LNCaP clone FGC (cell line): ENCODE data around the gene CDK14.
A peak's percentile ranks its signal among the peaks of the same experiment; 100 is the strongest.

Experiments
- DNase-seq: peaks from one replicate; pipeline ENCODE4 v3.0.0-alpha.2; 2011; ENCODE audit warnings: low read depth
- H3K4me3 ChIP-seq: 2 replicates; pipeline ENCODE4 v1.5.1; 2011; ENCODE audit warnings: mild to moderate bottlenecking, low read depth, low read length, control low read depth
- TF ChIP-seq, protein P1 (sequence below): IDR thresholded peaks from 2 replicates; pipeline ENCODE4 v1.5.1; 2012; ENCODE audit warnings: mild to moderate bottlenecking; ENCODE audit not compliant: control insufficient read depth, insufficient read depth; ENCODE audit errors: extremely low read depth

Gene CDK14

DNA sequence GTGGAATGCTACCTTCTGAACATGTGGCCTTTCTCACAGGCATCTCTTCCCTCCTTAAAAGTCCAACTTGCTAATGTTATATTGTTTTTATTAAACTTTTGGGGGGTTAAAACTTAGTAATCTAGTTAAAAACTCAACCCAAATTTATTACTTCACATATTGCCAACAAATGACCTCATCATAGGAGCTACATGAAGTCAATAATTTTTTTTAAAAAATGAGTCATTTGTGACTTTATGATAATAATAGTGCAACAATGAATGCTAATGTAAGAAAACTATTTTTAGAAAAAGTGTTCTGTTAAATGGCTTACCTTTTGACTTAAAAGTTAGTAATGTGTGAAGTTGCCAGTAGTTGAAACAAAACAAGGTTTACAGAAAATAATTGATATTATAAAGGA, 342.2 kb downstream of the CDK14 start:
- no peak overlapping the region for H3K4me3 ChIP-seq
- no peak for DNase-seq

GRCh38 chr7:90939666-90940065, 343.5 kb downstream of the CDK14 start:
- DNase-seq: no peak
- H3K4me3 ChIP-seq: no peak overlapping the region
- TF ChIP-seq, protein P1, sequence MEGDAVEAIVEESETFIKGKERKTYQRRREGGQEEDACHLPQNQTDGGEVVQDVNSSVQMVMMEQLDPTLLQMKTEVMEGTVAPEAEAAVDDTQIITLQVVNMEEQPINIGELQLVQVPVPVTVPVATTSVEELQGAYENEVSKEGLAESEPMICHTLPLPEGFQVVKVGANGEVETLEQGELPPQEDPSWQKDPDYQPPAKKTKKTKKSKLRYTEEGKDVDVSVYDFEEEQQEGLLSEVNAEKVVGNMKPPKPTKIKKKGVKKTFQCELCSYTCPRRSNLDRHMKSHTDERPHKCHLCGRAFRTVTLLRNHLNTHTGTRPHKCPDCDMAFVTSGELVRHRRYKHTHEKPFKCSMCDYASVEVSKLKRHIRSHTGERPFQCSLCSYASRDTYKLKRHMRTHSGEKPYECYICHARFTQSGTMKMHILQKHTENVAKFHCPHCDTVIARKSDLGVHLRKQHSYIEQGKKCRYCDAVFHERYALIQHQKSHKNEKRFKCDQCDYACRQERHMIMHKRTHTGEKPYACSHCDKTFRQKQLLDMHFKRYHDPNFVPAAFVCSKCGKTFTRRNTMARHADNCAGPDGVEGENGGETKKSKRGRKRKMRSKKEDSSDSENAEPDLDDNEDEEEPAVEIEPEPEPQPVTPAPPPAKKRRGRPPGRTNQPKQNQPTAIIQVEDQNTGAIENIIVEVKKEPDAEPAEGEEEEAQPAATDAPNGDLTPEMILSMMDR: no peak

More for the DNA sequence above, 342.2 kb downstream of the CDK14 start:
- TF ChIP-seq, protein P1: no peak

DNA sequence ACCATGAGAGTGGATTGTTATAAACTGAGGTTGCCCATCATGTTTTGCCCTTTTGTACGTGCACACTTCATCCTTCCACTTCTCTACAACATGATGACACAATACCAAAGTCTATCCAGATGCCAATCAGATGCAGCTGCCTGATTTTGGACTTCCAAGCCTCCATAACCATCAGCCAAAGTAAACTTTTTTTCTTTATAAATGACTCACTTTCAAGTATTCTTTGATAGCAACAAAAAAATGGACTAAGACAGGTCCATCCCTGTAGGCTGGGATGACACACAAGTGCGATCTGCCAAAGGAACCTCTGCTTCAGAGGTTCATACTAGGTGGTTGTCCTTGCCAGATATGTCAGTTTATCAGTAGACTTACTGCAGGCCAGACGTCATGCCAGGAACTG, 347.9 kb downstream of the CDK14 start:
- DNase-seq: no peak
- TF ChIP-seq, protein P1: no peak
- no peak overlapping the region for H3K4me3 ChIP-seq

DNA sequence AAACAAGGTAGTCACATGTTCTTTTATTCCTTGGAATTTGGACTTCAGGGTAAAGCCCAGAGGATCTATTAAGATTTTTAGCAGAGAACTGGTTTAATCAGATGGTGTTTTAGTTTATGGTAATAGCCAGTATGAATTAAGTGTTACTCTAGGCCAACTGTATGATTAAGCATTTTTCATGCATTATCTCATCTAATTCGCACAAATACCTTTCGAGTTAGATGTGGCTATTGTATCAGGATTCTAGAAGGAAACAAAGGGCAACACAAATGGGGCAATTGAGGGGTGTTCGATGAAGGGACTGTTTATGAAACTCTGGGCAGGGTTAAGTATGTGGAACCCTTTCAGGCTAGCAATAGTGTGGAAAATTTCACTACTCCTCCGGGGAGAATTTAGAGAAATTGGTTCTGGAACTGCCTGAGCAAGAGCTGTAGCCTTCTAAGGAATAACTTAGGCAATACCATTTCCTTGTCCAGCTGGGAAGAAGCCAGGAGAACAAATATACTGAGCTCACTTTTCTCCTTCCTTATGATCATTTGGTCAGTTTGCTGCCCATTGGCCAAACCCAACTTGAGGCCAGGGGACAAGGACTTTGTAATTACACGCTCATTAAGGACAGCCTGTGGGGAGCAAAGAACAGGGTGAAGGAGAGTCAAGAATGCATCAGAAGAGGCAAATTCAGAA, 349.1 kb downstream of the CDK14 start:
- TF ChIP-seq, protein P1: no peak
- DNase-seq: peak; percentile 82
- H3K4me3 ChIP-seq: no peak overlapping the region

- DNase-seq: no peak
- TF ChIP-seq, protein P1: no peak
- H3K4me3 ChIP-seq: no peak overlapping the region
These were observed 350.8 kb downstream of the CDK14 start for GRCh38 chr7:90946730-90947501.

DNA sequence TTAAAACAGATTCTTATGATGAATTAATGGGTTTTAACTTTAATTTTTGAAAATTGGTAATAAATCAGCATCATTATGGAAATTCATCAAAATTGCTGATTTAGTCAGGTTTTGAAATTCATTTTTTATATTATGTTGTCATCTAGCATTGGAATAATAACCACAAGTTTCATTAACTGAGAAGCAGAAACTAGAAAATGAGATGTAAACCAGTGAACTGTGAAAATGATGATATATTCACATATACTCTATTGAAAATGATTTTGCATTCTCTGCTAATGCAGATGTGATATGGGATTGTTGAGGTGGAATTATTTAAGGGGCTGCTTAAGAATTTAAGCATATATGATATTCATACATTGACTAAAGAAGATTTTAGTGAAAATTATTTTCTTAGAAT, 352.0 kb downstream of the CDK14 start:
- TF ChIP-seq, protein P1: no peak
- DNase-seq: no peak

More for the DNA sequence above, 352.0 kb downstream of the CDK14 start:
- no peak overlapping the region for H3K4me3 ChIP-seq
